ENCODE measurements around the gene CAPN7. TPM values are rescaled to one million over a fixed set of nuclear protein-coding genes. Genes with fewer than 3 reads are reported as not detected.

Gene CAPN7
- total RNA-seq, 1 donor from 2014 or later = 32.9 TPM

GRCh38 chr3:15243822-15244482, 37.9 kb downstream of the CAPN7 start:
- intact Hi-C loops (cut with micrococcal nuclease) = loop anchor here (5.0 kb wide), 1 partner anchor 137 kb away; no protein-coding TSS in a partner anchor

GRCh38 chr3:15246186-15246585, 40.1 kb downstream of the CAPN7 start:
- intact Hi-C loops (cut with micrococcal nuclease) = no loop called here

GRCh38 chr3:15253023-15253697, 47.1 kb downstream of the CAPN7 start:
- intact Hi-C loops (cut with micrococcal nuclease) = no loop called here

- intact Hi-C loops (cut with micrococcal nuclease) = no loop called here
Observed at GRCh38 chr3:15255215-15255614, 49.2 kb downstream of the CAPN7 start.

- intact Hi-C loops (cut with micrococcal nuclease) = no loop called here
Observed at GRCh38 chr3:15256861-15257341, 50.9 kb downstream of the CAPN7 start.

- intact Hi-C loops (cut with micrococcal nuclease) = no loop called here
Observed at GRCh38 chr3:15258720-15259119, 52.7 kb downstream of the CAPN7 start.

- intact Hi-C loops (cut with micrococcal nuclease) = no loop called here
Observed at GRCh38 chr3:15260531-15260930, 54.5 kb downstream of the CAPN7 start.

GRCh38 chr3:15261274-15261673, 55.2 kb downstream of the CAPN7 start:
- intact Hi-C loops (cut with micrococcal nuclease) = no loop called here

GRCh38 chr3:15262021-15262420, 56.0 kb downstream of the CAPN7 start:
- intact Hi-C loops (cut with micrococcal nuclease) = no loop called here

GRCh38 chr3:15263120-15263519, 57.1 kb downstream of the CAPN7 start:
- intact Hi-C loops (cut with micrococcal nuclease) = no loop called here

GRCh38 chr3:15263926-15264325, 57.9 kb downstream of the CAPN7 start:
- intact Hi-C loops (cut with micrococcal nuclease) = no loop called here

- intact Hi-C loops (cut with micrococcal nuclease) = no loop called here
Observed at GRCh38 chr3:15264486-15264885, 58.4 kb downstream of the CAPN7 start.

GRCh38 chr3:15265655-15266509, 59.8 kb downstream of the CAPN7 start:
- intact Hi-C loops (cut with micrococcal nuclease) = no loop called here

GRCh38 chr3:15266510-15267376, 60.7 kb downstream of the CAPN7 start:
- intact Hi-C loops (cut with micrococcal nuclease) = no loop called here

- intact Hi-C loops (cut with micrococcal nuclease) = no loop called here
Observed at GRCh38 chr3:15267502-15267901, 61.5 kb downstream of the CAPN7 start.

- intact Hi-C loops (cut with micrococcal nuclease) = loop anchor here (1.0 kb wide), 9 partner anchors 42 to 333 kb away; partner anchors contain the start of genes BTD, EAF1, HACL1 and METTL6
Observed at GRCh38 chr3:15268033-15268631, 62.1 kb downstream of the CAPN7 start.

GRCh38 chr3:15269091-15269989, 63.3 kb downstream of the CAPN7 start:
- intact Hi-C loops (cut with micrococcal nuclease) = loop anchor here (1.0 kb wide), 1 partner anchor 63 kb away; the partner anchor contains the start of gene CAPN7

GRCh38 chr3:15271030-15271429, 65.0 kb downstream of the CAPN7 start:
- intact Hi-C loops (cut with micrococcal nuclease) = loop anchor here (1.0 to 5.0 kb wide), 3 partner anchors 90 to 526 kb away; partner anchors contain the start of gene ANKRD28

- intact Hi-C loops (cut with micrococcal nuclease) = loop anchor here (1.0 to 5.0 kb wide), 5 partner anchors 20 to 525 kb away; partner anchors contain the start of gene ANKRD28
Observed at GRCh38 chr3:15271785-15272381, 65.8 kb downstream of the CAPN7 start.
